Chondrocyte (in vitro differentiated cells): Measurements from ENCODE around the gene DNMT1. TPM values are rescaled to one million over a fixed set of nuclear protein-coding genes. Genes with fewer than 3 reads are reported as not detected.
A peak's percentile ranks its signal among the peaks of the same experiment; 100 is the strongest.

Experiments
- DNase-seq: peaks from one replicate; pipeline ENCODE4 v3.0.0; 2021; ENCODE audit warnings: mixed read lengths, low spot score
- H3K27ac Mint-ChIP-seq: one replicate; pipeline ENCODE4 v1.8.0; 2021; ENCODE audit warnings: mild to moderate bottlenecking, moderate library complexity, mixed read lengths; ENCODE audit not compliant: unreplicated experiment
- H3K27me3 Mint-ChIP-seq: 2 replicates; pipeline ENCODE4 v1.8.0; 2021; ENCODE audit warnings: low read depth, mixed read lengths
- H3K36me3 Mint-ChIP-seq: 2 replicates; pipeline ENCODE4 v1.8.0; 2021; ENCODE audit warnings: low read depth, mixed read lengths
- H3K4me1 Mint-ChIP-seq: 2 replicates; pipeline ENCODE4 v1.8.0; 2021; ENCODE audit warnings: low read depth, mild to moderate bottlenecking, mixed read lengths
- H3K4me3 Mint-ChIP-seq: one replicate; pipeline ENCODE4 v1.8.0; 2021; ENCODE audit warnings: mild to moderate bottlenecking, moderate library complexity, mixed read lengths; ENCODE audit not compliant: unreplicated experiment
- H3K9me3 Mint-ChIP-seq: 2 replicates; pipeline ENCODE4 v1.8.0; 2021; ENCODE audit warnings: low read depth, mixed read lengths
- total RNA-seq: library from RNA; stranded (reverse); gene quantifications from 3 replicates; pipeline ENCODE4 v1.2.1, GENCODE V29; 2021
- TF ChIP-seq, protein P1 (sequence below): fragments of 200-600 bp; sonication (generic); IDR thresholded peaks from 2 replicates; pipeline ENCODE4 v1.5.0; 2021; ENCODE audit warnings: antibody characterized with exemption, mild to moderate bottlenecking, moderate library complexity

DNMT1 gene
- total RNA-seq, 1 donor from 2014 or later: 47.8 TPM

DNA sequence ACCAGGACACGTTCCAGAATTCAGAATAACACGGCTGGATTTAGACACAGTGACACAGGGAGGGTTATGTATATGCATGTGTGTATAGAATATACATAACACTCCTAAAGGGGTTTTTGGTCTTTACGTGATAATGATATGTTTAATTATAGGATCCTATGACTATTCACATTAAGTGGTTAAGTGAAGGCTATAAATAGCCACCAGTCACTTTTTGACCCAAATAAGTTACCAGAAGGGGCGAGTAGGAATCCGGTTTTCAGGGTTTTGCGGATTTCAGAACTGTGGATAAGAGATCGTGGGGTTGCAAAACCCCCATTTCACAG is 99.2 kb downstream of the DNMT1 start:
- Mint-ChIP-seq H3K27ac (peak overlapping the region; percentile 49), H3K27me3 (peaks cover 2% of the 10 kb centered on the region)

DNA sequence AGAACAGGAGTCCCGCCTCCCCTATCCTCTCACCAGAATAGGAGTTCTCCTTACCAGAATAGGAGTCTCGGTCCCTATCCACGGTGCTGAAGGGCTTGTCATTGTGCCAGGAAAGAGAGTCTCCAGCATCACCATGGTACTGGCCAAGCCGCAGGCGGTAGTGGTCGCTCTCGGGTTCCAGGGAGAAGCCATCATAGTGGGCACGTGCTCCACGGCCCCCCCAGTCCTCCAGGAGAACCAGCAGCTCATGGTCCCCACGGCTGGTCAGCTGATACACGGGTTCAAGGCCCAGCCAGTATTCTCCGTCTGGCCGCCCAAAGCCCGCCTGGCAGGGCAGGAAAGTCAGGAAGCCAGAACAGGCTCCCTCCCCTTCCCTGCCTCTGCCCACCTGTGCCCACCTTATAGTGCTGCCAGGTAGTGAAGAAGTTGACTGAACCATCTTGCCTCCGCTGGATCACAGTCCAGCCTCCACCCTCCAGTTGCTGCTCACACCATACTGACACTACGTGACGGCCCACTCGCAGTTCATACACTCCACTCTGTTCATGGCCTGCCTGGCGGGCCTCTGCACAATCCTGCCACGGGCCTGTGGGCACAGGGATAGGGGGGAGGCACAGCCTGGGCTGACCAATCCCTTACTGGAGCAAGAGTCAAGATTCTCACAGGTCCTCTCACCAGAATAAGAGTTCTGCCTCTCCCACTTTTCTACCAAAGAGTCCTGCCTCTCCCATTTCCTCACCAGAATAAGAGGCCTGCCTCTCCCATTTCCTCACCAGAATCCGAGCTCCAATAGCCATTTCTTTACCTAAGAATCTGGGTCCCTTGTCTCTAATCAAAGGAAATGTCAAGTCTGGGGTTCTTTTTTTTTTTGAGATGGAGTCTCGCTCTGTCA is 101.2 kb downstream of the DNMT1 start:
- Mint-ChIP-seq H3K9me3 (no peaks in the 10 kb centered on the region), H3K4me1 (peaks cover 5% of the 10 kb centered on the region), H3K27ac (no peak overlapping the region), H3K27me3 (no peaks in the 10 kb centered on the region), H3K4me3 (no peak overlapping the region), H3K36me3 (peaks cover 11% of the 10 kb centered on the region)
- DNase-seq: no peak
- TF ChIP-seq, protein P1, sequence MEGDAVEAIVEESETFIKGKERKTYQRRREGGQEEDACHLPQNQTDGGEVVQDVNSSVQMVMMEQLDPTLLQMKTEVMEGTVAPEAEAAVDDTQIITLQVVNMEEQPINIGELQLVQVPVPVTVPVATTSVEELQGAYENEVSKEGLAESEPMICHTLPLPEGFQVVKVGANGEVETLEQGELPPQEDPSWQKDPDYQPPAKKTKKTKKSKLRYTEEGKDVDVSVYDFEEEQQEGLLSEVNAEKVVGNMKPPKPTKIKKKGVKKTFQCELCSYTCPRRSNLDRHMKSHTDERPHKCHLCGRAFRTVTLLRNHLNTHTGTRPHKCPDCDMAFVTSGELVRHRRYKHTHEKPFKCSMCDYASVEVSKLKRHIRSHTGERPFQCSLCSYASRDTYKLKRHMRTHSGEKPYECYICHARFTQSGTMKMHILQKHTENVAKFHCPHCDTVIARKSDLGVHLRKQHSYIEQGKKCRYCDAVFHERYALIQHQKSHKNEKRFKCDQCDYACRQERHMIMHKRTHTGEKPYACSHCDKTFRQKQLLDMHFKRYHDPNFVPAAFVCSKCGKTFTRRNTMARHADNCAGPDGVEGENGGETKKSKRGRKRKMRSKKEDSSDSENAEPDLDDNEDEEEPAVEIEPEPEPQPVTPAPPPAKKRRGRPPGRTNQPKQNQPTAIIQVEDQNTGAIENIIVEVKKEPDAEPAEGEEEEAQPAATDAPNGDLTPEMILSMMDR: no peak

More for the DNA sequence above, 99.2 kb downstream of the DNMT1 start:
- TF ChIP-seq, protein P1: no peak
- peak overlapping the region; percentile 61 for H3K4me3 Mint-ChIP-seq
- no peaks in the 10 kb centered on the region for H3K9me3 Mint-ChIP-seq
- H3K4me1 Mint-ChIP-seq: peaks cover 8% of the 10 kb centered on the region
- DNase-seq: no peak
- peaks cover 6% of the 10 kb centered on the region for H3K36me3 Mint-ChIP-seq

DNA sequence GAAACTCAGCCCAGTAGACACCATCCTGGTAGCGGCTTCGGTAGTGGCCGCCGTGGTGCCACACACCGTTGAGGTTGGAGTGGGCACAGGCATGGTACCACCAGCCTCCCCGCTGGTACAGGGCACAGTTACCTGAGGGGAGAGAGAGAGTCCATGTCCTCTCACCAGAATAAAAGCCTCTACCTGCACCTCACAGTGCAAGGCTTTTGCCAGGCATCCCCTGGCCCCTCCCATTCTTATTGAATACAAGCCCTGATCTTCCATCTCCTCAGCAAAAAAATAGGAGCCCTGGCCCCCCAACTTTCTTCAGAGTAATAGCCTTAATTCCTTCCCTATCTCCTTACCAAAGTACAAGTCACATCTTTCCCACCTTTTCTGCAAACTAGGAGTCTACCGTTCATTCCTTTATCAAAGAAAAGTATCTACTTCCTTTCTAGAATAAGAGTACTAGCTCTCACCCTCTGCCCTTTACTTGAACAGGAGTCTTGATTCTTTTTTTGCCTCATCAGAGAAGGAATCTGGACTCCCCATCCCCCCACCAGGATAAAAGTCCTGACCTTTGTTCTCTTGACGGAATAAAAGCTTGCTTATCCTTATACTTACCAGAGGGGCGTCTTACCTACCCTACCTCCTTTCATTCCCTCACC is 102.0 kb downstream of the DNMT1 start:
- Mint-ChIP-seq H3K27ac (no peak overlapping the region), H3K9me3 (no peaks in the 10 kb centered on the region), H3K4me1 (peaks cover 5% of the 10 kb centered on the region), H3K27me3 (no peaks in the 10 kb centered on the region), H3K36me3 (peaks cover 11% of the 10 kb centered on the region), H3K4me3 (no peak overlapping the region)
- DNase-seq: no peak
- TF ChIP-seq, protein P1: no peak

DNA sequence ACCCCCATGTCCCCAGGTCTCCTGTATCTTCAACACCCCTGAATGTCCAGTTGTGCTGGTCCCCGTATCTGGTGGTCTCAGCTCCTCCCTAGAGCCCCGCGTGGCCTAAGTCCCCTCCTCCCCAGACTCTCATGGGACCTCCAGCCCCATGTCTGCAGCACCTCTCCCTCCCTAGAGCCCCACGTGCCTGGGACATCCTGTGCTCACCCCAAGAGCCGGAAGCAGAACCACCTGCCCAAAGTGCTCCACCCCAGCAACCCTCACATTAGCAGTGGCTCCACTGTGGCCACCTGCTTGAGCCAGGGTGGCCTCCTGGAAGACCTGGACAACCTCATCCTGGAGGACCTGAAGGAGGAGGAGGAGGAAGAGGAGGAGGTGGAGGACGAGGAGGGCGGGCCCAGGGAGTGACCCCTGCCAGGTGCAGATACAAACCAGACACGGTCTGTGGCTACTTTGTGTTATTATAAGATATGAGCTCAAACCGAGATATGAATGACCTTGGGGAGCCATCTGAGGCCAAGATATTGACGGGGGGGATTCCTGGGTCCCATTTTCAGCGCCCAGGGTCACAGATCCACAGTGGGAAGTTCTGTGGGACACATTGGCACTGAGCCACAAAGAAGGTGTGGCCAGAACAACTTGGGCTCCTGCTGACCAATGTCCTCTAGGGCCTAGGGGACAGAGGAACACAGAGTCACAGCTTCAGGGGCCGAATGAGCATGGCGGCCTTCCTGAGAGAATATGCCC is 102.7 kb downstream of the DNMT1 start:
- H3K27ac Mint-ChIP-seq: no peak overlapping the region
- H3K36me3 Mint-ChIP-seq: peaks cover 11% of the 10 kb centered on the region
- H3K9me3 Mint-ChIP-seq: no peaks in the 10 kb centered on the region
- no peak overlapping the region for H3K4me3 Mint-ChIP-seq
- H3K27me3 Mint-ChIP-seq: no peaks in the 10 kb centered on the region
- TF ChIP-seq, protein P1: no peak
- H3K4me1 Mint-ChIP-seq: peaks cover 5% of the 10 kb centered on the region
- no peak for DNase-seq

DNA sequence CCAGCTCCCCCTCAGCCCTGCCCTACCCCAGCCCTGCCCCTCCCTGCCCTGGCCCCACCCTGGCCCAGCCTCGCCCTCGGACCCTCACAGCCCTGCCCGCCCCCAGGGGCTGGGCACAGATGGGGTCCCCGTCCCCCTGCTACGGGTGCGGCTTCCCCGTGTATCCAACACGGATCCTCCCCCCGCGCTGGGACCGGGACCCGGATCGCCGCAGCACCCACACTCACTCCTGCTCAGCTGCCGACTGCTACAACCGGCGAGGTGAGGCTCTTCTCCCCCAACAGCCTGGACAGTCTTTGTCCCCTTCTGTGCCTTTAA is 103.4 kb downstream of the DNMT1 start:
- no peaks in the 10 kb centered on the region for H3K27me3 Mint-ChIP-seq
- no peaks in the 10 kb centered on the region for H3K9me3 Mint-ChIP-seq
- TF ChIP-seq, protein P1: no peak
- no peak overlapping the region for H3K27ac Mint-ChIP-seq
- H3K4me3 Mint-ChIP-seq: no peak overlapping the region
- no peak for DNase-seq
- H3K4me1 Mint-ChIP-seq: peaks cover 5% of the 10 kb centered on the region
- H3K36me3 Mint-ChIP-seq: peaks cover 11% of the 10 kb centered on the region
